DMS 273 (cell line): Measurements from ENCODE around the gene HOXC6.

Experiments
- DNase-seq: peaks from one replicate; lab custom pipeline; 2025; ENCODE audit not compliant: unreplicated experiment; lab: John Stamatoyannopoulos, UW

HOXC6 gene

DNA sequence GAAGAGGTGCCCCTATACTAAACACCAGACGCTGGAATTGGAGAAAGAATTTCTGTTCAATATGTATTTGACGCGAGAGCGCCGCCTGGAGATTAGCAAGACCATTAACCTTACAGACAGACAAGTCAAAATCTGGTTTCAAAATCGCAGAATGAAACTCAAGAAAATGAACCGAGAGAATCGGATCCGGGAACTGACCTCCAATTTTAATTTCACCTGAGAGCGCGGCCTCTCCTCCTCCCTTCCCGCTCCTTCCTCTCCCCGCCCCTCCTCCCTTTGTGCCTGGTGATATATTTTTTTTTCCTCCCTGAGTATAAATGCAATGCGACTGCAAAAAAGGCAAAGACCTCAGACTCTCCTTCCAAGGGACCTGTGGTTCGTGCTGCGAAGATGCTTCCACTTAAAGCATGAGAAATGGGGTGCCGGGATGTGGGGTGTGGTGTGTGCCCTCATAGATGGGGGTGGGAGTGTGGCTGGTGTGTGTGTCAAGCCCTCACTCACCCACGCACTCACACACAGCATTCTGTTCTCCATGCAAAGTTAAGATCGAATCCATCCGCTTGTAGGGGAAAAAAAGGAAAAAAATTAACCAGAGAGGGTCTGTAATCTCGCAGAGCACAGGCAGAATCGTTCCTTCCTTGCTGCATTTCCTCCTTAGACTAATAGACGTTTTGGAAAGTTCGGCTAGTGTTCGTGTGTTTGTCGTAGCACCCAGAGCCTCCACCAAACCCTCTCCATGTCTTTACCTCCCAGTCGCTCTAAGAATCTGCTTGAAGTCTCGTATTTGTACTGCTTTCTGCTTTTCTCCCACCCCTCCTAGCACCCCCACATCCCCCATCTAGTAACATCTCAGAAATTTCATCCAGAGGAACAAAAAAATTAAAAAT, 38.8 kb upstream of the HOXC6 start:
- DNase-seq, result peak; percentile 68

DNA sequence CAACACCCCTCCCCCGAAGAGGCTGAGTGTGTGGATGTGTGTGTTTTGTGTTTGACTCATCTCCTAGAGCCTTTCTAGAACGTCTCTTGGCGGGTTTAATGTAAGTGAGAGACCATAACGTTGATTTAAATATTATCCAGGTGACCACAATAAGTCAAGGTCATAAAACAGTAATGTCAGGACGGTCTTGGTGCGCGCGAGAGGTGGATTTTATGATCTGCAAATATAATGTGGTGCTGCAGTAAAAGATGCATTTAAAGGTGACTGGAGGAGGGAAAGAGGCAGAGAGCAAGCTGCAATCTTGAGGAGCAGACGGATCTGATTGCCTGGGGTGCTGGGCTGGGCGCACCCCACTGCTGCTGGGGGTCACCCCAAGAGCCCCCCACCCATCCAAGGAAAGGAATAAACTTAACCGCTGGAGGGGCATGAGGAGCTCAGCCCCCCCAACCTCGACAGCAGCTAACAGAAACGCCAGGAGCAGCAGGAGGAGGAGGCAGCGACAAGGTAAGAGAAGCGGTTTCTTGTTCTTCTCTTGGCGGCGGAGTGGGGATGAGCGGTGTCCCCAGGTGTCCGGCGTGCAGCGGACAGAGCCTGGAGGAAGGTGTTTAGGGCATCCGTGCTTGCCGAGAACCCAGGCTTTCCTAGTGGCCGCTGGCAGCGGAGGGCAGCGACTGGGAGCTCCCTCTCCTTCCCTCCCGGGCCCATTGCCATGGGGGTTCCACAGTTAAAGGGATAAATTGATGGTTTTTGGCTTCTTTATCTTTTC, 37.7 kb upstream of the HOXC6 start:
- DNase-seq, result no peak

GRCh38 chr12:53991077-53991460, 37.2 kb upstream of the HOXC6 start:
- DNase-seq, result peak; percentile 12

DNA sequence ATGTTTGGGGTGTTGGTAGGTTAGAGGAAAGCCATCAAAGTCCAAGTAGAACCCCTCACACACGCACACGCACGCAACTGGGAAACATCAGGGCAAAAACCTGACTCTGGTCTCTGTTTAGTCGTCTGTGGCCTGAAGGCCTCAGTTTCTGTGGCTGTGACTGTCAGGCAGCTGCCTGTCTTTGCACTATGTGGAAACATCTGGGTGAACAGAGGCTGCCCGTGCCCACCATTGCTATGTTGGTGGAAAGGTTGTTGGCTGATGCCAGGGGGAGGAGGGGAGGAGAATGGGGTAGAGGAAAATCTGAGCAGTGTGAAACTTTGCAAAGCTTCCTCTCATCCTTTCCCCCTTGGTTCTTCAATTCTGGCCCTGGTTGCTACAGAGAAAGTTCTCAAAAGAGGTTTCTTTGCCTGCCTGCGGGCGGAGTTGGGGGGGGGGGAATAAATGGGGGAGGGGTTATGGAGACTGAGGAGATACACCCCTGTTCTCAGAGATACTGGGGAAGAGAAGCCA, 35.8 kb upstream of the HOXC6 start:
- no peak for DNase-seq

GRCh38 chr12:53993162-53994008, 34.9 kb upstream of the HOXC6 start:
- DNase-seq, result no peak

GRCh38 chr12:53994009-53994263, 34.3 kb upstream of the HOXC6 start:
- no peak for DNase-seq

GRCh38 chr12:53994264-53995001, 33.8 kb upstream of the HOXC6 start:
- DNase-seq, result no peak

- DNase-seq, result no peak
Measured at GRCh38 chr12:53995002-53995377, 33.2 kb upstream of the HOXC6 start.

DNA sequence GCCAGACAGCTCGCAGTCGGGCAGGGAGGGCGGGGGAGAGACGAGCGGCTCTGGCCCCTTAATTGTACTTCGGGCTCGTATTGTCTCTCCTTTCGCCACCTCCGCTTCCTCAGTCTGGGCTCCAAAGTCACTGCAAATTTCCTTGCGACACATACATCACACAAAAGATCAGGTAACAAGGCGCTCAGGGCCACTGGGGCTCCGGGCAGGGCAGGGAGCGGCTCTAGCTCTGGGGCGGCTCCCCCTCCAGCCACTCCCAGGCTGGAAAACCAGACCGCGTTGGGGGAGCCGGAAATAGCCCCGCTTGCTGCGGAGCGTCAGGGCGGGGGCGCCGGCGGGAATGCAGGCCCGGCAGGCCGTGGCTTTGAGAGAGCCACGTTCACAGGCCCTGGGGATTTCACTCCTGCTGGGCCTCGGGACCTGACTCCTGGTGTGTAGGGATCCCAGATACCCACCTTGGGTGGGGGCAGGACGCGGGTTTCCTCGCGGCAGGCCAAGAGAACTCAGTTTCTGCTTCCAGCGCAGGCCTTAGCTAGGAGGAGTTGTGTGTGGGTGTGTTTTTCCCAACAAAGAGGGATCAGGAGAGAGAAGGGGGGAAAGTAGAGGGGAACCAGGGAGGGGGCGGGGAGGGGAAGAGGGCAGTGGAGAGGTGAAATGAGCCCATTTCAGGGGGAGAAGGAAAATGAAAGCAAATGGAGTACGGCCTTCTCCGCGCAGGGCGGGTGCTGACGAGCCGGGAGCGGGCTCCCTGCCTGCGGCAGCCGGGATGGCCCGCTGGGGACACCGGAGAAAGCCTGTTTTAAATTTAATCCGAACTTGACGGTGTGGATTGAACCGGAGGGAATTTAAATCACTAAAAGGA, 32.6 kb upstream of the HOXC6 start:
- no peak for DNase-seq

DNA sequence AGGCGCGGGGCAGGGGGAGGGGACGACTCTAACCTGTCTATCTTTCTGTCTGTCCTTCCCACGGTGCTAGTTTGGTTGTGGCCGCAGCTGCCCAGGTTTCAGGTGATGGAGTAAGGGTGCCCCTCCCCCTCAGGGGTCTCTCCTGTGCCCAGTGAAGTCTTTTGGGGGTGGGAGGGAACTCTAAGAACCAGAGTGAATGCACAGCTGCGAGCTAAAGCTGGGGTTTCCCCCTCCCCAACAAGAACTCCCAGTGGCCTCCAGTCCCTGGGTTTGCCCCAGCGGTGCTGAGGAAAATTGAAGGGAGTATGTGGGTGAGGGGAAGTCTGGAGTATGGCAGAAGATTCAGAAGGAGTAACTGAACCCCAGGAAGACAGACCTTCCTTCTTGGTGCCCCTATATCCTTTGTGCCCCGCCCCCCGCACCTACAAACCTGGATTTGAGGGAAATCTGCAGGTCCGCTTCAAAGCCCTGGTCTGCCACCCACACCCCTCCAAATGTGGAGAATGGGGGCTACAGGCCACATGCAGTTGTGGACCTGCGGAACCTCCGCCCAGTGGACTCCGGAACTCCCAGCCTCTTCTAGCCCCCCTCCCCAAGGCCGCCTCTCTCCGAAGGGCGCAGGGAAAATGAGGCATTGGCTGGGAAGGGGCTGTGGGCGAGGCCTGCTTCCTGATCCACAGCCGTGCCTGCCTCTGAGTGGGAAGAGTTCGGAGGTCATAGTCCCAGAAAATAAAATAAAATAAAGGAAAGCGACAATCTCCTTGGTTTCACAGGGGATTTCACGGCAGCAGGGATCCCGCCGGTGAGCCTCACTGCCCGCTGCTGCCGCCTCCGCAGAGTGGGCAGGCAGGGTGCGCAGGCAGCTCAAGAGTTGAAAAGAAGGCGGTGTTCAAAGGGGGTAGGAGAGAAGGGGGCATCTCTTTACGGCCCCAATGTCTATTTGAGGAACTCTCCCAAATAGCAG, 31.7 kb upstream of the HOXC6 start:
- DNase-seq, result no peak

DNA sequence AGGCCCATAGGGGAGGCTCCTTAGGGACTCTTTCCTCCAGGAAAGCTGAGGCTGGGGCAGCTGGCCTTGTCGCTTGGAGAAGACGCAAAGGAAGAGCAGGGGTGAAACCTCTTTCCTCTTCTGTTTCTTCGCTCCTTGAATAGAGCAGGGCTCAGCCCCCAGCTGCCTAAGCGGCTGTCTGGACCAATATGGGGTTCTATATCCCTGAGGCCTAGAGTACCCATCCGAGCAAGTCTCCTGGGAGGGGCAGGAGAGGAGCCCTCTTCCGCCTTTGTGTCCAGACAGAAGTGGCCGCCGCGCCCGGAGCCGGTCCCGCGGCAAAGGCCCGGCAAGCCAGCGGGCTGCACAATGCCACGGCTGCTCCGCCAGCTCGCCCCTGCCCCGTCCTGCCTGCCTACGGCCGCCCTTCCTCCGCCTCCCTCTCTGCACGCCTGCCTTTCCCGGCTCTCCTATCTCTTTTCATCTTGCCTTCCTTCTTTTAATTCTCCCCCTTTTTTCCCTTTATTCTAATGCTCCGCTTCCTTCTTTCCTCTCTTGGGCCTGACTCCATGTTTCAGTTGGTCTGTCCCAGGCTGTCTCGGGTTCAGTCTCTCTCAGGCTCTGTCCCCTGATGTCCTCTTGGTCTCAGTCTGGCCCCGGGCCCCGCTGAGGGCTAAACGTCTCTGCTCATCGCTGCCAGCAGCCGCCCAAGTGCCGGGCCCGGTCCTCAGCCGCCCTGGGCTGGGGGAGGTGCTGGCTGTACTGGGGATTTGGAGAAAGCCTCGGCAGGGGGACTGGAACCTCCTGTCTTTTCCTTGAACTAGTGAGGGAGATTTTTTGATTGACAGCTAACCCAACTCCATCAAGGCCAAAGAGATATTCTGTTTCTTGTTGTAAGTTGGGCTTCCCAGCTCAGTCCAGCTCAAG, 30.8 kb upstream of the HOXC6 start:
- DNase-seq, result no peak

DNA sequence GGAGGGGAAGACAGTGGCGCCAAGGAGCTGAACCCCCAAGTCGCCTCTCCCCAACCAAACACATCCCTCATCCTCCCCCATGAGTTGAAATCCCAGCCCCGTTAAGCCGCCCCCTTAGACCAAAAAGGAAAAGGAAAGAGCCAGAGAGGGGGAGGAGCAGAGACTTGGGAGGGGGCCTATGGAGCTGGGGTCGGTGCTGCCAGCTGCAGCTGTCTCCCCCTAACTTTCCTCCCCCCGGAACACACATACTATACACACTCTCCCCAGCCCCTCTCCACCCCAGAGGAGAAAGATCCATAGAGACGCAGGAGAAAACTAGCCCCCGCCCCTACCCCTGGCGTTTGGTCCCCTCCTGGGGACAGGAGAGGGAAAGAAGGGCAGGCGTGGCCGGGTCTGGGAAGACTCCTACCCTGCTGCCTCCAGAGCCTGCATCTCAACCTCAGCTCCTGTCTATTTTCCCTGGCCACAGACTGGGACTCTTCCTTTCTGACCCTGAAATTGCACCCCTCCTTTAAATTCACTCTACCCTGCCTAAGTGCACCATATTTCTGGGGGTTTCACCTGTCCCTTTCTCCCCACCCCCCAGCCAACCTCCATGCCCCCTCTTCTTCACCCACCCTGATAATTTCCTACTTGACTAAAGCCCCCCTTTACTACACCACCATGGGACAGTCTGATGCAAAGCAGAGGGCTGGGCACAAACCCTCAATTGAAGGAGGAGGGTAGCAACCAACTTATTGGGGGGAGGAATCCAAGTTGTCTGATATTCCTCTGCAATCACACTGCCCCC, 29.9 kb upstream of the HOXC6 start:
- no peak for DNase-seq

DNA sequence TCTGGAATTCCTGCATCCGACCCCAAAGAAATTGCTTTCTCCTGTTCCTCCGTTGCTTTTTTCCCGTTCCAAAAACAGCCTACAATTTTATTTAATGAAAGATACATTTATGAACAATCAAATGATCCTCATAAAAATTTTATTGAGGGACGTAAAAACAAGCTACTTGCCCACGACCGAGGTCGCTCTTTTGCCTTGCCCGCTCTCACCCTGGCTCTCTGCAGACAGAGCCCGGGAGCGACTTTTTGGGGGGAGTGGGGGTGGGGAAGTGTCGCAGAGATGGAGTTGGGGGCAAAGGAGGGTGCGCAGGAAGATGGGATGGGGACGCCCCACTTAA, 29.4 kb upstream of the HOXC6 start:
- no peak for DNase-seq

DNA sequence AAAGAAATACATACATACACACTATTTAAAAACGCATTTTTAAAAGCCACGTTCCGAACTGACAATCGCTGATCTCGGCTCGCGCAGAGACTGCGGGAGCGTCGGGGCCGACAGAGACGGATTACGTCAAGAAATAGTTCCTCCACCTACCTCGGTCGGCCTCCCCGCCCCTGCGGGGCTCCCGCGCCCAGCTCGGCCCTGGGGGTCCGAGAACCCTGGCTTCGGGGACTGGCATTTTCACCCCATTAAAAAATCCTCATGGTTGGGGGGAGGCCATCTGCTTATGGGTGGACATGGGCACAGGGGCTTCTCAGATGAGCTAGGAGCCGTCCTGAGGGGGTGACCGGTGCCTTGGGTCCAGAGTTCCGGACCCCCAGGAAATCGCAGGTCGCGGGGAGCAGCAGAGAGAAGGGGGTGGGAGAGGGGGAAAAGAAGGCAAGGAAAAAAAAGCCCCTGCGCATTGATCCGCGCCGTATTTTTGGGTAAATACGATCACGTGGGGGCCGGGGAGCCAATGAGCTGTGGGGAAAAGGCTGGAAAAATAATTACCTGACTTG, 28.6 kb upstream of the HOXC6 start:
- DNase-seq, result no peak

DNA sequence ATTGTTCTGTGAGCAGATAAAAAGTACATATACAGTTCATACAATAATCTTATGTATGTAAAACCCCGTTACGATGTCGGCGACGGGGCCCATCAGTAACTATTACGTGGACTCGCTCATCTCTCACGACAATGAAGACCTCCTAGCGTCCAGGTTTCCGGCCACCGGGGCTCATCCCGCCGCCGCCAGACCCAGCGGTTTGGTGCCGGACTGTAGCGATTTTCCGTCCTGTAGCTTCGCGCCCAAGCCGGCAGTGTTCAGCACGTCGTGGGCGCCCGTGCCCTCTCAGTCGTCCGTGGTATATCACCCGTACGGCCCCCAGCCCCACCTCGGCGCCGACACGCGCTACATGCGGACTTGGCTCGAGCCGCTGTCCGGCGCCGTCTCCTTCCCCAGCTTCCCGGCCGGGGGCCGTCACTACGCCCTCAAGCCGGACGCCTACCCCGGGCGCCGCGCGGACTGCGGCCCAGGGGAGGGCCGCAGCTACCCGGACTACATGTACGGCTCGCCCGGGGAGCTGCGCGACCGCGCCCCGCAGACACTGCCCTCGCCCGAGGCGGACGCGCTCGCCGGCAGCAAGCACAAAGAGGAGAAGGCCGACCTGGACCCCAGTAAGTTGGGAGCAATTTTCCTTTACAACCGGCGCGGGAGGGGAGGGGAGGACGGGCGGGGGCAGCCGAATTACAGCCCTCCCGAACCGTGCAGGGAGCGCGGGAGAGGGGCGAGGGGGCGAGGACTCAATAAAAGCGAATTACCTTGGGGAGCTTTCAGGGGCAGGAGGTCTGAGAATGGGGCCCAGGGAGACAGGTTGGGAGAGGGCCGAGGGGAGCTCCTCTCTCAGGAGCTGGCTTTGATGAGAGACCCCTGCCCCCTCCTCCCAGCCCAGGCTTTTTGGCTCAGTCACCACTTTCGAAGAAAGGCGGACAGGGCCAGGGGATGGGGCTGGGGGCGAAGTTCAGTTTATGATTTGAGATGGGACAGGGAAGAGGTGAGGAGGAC, 27.8 kb upstream of the HOXC6 start, which contains the start of gene HOXC9:
TSS of gene HOXC9 (plus strand) at position 46 of the 999 bp plus-strand sequence. CDS start at position 74, 28 bp downstream.
- DNase-seq, result no peak
